GM23338 (cell line): ENCODE data around the gene PCTP. TPM values are rescaled to one million over a fixed set of nuclear protein-coding genes. Genes with fewer than 3 reads are reported as not detected.

ENCODE experiments used
- ETS1 ChIP-seq: IDR thresholded peaks from 2 replicates; pipeline ENCODE4 v1.6.1; 2016; ENCODE audit warnings: antibody characterized with exemption
- JUNB ChIP-seq: IDR thresholded peaks from one replicate; pipeline ENCODE4 v1.6.1; 2016; ENCODE audit warnings: antibody characterized with exemption; ENCODE audit not compliant: unreplicated experiment
- NANOG ChIP-seq: IDR thresholded peaks from 2 replicates; pipeline ENCODE4 v1.6.1; 2016; ENCODE audit warnings: antibody characterized with exemption, borderline replicate concordance
- REST ChIP-seq: IDR thresholded peaks from one replicate; pipeline ENCODE4 v1.6.1; 2018; ENCODE audit warnings: antibody characterized with exemption; ENCODE audit not compliant: unreplicated experiment
- ZNF114 ChIP-seq: fragments of 250-450 bp; sonication (Bioruptor Pico); IDR thresholded peaks from 2 replicates; pipeline ENCODE4 v1.5.0; 2020; ENCODE audit warnings: mild to moderate bottlenecking, moderate library complexity
- polyA plus RNA-seq: library from polyadenylated mRNA; unstranded; fragments of >200 nt; fragmentation: Nextera tagmentation; extraction: Ambion mirVana; gene quantifications from 2 replicates; pipeline ENCODE4 v1.2.1, GENCODE V29; 2016
- total RNA-seq: library from RNA; depleted of rRNA; stranded (reverse); fragments of >200 nt; shearing (Covaris generic); gene quantifications from 2 replicates; pipeline ENCODE4 v1.2.3, GENCODE V29; 2014
- TF ChIP-seq, protein P1 (sequence below): fragments of 250-450 bp; sonication (Bioruptor Pico); IDR thresholded peaks from 2 replicates; pipeline ENCODE4 v1.5.0; 2020; ENCODE audit warnings: mild to moderate bottlenecking, moderate library complexity

Gene PCTP
- total and polyA plus RNA-seq, 2 experiments from 2014 or later = 6.4 to 12.3 TPM

DNA sequence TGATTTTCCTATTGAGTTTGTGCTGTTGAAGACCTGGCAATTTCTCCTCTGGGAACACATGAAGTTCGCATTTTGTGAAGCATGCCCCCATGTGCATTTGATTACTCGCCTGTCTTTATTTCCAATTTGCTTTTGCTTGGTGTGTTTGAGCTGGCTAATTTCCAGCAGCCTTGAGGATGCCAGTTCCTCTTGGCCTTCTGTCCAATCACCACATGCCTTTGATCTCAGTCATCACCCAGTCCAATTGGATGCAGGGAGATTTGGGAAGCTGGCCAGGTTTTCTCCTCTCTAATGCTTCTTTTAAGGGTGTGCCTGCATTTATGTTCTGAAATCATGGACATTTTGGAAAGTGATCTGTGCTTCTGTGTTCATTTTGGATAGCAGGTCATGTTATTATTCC is 24.4 kb upstream of the PCTP start (continued):
- TF ChIP-seq, protein P1, sequence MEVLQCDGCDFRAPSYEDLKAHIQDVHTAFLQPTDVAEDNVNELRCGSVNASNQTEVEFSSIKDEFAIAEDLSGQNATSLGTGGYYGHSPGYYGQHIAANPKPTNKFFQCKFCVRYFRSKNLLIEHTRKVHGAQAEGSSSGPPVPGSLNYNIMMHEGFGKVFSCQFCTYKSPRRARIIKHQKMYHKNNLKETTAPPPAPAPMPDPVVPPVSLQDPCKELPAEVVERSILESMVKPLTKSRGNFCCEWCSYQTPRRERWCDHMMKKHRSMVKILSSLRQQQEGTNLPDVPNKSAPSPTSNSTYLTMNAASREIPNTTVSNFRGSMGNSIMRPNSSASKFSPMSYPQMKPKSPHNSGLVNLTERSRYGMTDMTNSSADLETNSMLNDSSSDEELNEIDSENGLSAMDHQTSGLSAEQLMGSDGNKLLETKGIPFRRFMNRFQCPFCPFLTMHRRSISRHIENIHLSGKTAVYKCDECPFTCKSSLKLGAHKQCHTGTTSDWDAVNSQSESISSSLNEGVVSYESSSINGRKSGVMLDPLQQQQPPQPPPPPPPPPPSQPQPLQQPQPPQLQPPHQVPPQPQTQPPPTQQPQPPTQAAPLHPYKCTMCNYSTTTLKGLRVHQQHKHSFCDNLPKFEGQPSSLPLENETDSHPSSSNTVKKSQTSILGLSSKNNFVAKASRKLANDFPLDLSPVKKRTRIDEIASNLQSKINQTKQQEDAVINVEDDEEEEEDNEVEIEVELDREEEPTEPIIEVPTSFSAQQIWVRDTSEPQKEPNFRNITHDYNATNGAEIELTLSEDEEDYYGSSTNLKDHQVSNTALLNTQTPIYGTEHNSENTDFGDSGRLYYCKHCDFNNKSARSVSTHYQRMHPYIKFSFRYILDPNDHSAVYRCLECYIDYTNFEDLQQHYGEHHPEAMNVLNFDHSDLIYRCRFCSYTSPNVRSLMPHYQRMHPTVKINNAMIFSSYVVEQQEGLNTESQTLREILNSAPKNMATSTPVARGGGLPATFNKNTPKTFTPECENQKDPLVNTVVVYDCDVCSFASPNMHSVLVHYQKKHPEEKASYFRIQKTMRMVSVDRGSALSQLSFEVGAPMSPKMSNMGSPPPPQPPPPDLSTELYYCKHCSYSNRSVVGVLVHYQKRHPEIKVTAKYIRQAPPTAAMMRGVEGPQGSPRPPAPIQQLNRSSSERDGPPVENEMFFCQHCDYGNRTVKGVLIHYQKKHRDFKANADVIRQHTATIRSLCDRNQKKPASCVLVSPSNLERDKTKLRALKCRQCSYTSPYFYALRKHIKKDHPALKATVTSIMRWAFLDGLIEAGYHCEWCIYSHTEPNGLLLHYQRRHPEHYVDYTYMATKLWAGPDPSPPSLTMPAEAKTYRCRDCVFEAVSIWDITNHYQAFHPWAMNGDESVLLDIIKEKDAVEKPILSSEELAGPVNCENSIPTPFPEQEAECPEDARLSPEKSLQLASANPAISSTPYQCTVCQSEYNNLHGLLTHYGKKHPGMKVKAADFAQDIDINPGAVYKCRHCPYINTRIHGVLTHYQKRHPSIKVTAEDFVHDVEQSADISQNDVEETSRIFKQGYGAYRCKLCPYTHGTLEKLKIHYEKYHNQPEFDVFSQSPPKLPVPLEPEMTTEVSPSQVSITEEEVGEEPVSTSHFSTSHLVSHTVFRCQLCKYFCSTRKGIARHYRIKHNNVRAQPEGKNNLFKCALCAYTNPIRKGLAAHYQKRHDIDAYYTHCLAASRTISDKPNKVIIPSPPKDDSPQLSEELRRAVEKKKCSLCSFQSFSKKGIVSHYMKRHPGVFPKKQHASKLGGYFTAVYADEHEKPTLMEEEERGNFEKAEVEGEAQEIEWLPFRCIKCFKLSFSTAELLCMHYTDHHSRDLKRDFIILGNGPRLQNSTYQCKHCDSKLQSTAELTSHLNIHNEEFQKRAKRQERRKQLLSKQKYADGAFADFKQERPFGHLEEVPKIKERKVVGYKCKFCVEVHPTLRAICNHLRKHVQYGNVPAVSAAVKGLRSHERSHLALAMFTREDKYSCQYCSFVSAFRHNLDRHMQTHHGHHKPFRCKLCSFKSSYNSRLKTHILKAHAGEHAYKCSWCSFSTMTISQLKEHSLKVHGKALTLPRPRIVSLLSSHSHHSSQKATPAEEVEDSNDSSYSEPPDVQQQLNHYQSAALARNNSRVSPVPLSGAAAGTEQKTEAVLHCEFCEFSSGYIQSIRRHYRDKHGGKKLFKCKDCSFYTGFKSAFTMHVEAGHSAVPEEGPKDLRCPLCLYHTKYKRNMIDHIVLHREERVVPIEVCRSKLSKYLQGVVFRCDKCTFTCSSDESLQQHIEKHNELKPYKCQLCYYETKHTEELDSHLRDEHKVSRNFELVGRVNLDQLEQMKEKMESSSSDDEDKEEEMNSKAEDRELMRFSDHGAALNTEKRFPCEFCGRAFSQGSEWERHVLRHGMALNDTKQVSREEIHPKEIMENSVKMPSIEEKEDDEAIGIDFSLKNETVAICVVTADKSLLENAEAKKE (CRISPR knock-in tag) = no peak
- no peak for TF ChIP-seq ZNF114
- TF ChIP-seq ETS1 = no peak
- TF ChIP-seq JUNB = no peak
- no peak for TF ChIP-seq NANOG
- TF ChIP-seq REST = no peak
